ENCODE results near the gene BCL6B. TPM values are rescaled to one million over a fixed set of nuclear protein-coding genes. Genes with fewer than 3 reads are reported as not detected.

BCL6B gene
- total and polyA plus RNA-seq, 10 of the 15 experiments (the other 5 are each of a cell fraction or from before 2014, with no cell fraction given): 0.06 to 0.85 (median 0.11) TPM; not detected in 1

- TF ChIP-seq ETV6 (conservative IDR thresholded peaks at IDR 0.05 in 1 of 2, IDR thresholded peaks at IDR 0.05 in 1 of 2; ENCODE audit: borderline replicate concordance in 1 of 2, low read depth in 1 of 2) (peak in 1 of 2 experiments; percentile 65; a peak in 1 of 4 replicates), MEF2B (IDR thresholded peaks at IDR 0.05; ENCODE audit: partially characterized antibody, poor library complexity, severe bottlenecking) (peak; percentile 27), NR2C2 (IDR thresholded peaks at IDR 0.05; ENCODE audit: borderline replicate concordance, control insufficient read depth, insufficient read length, low read depth) (no peak), BCL11A (IDR thresholded peaks at IDR 0.05; ENCODE audit: low read depth, low read length) (no peak), FOS (IDR thresholded peaks at IDR 0.05; ENCODE audit: borderline replicate concordance, extremely low read depth, insufficient read length) (no peak), CUX1 (IDR thresholded peaks at IDR 0.05; ENCODE audit: insufficient replicate concordance, low read depth, low read length) (no peak), TCF3 (IDR thresholded peaks at IDR 0.05; ENCODE audit: borderline replicate concordance, insufficient read depth, low read depth, low read length) (no peak), POU2F2 (IDR thresholded peaks at IDR 0.05; ENCODE audit: borderline replicate concordance, low read depth, low read length) (peak; percentile 73; the same call in 2 of the 3 replicates), ZNF687 (IDR thresholded peaks at IDR 0.05) (peak; percentile 78), DPF2 (IDR thresholded peaks at IDR 0.05) (0 out of 2 replicates have a peak, but pooled peaks have one; percentile 50), PKNOX1 (IDR thresholded peaks at IDR 0.05) (peak; percentile 54), GABPA (IDR thresholded peaks at IDR 0.05; ENCODE audit: low read depth) (peak; percentile 89), SREBF2 (IDR thresholded peaks at IDR 0.05; ENCODE audit: low read length) (no peak), CHD1 (IDR thresholded peaks at IDR 0.05; ENCODE audit: low read depth, low read length) (0 out of 2 replicates have a peak, but pooled peaks have one; percentile 46), POLR2AphosphoS5 (IDR thresholded peaks at IDR 0.05; ENCODE audit: low read length) (peak; percentile 95), PML (IDR thresholded peaks at IDR 0.05; ENCODE audit: low read length) (peak; percentile 83; the same call in 1 of the 2 replicates), ZZZ3 (IDR thresholded peaks at IDR 0.05; ENCODE audit: control insufficient read depth, insufficient read length, low read depth) (no peak), STAT1 (conservative IDR thresholded peaks at IDR 0.05) (no peak), TAF1 (IDR thresholded peaks at IDR 0.05; ENCODE audit: borderline replicate concordance, low read depth, low read length) (peak; percentile 92), CREB1 (IDR thresholded peaks at IDR 0.05; ENCODE audit: low read depth) (peak; percentile 94)
Measured at GRCh38 chr17:7014261-7014994, 8.4 kb upstream of the BCL6B start (continued).

All from GM12878 (cell line).